DOHH2 (cell line): ENCODE measurements around the gene MAP3K5.

ENCODE experiments used
- H3F3A ChIP-seq: fragments of 200-600 bp; sonication (generic), shearing (Covaris generic); 2 replicates; pipeline ENCODE4 v1.6.0; 2016; ENCODE audit warnings: antibody characterized with exemption, mild to moderate bottlenecking; ENCODE audit not compliant: control insufficient read depth, insufficient read depth
- H3K27ac ChIP-seq: fragments of 200-600 bp; sonication (generic); 2 replicates; pipeline ENCODE4 v1.5.1; 2014; ENCODE audit warnings: low read depth, mild to moderate bottlenecking, low read length, moderate library complexity
- H3K27me3 ChIP-seq: fragments of 200-600 bp; sonication (generic); 2 replicates; pipeline ENCODE4 v1.6.1; 2014; ENCODE audit warnings: mild to moderate bottlenecking, low read length, mixed read lengths; ENCODE audit not compliant: control insufficient read depth
- H3K36me3 ChIP-seq: fragments of 200-600 bp; sonication (generic); 2 replicates; pipeline ENCODE4 v1.6.1; 2014; ENCODE audit warnings: mild to moderate bottlenecking, low read length, moderate library complexity, mixed read lengths; ENCODE audit not compliant: control insufficient read depth
- H3K4me1 ChIP-seq: fragments of 200-600 bp; sonication (generic); 2 replicates; pipeline ENCODE4 v1.6.1; 2014; ENCODE audit warnings: mild to moderate bottlenecking, low read length, mixed read lengths; ENCODE audit not compliant: control insufficient read depth
- H3K4me2 ChIP-seq: fragments of 200-600 bp; sonication (generic); 2 replicates; pipeline ENCODE4 v1.6.0; 2014; ENCODE audit warnings: mild to moderate bottlenecking, low read length, moderate library complexity
- H3K4me3 ChIP-seq: fragments of 200-600 bp; sonication (generic); 2 replicates; pipeline ENCODE4 v1.5.1; 2014; ENCODE audit warnings: mild to moderate bottlenecking, low read length, mixed read lengths
- H3K79me2 ChIP-seq: fragments of 200-600 bp; sonication (generic); 2 replicates; pipeline ENCODE4 v1.6.1; 2014; ENCODE audit warnings: mild to moderate bottlenecking, low read length, mixed read lengths; ENCODE audit not compliant: control insufficient read depth
- H3K9me2 ChIP-seq: fragments of 200-600 bp; sonication (generic); replicated peaks from 2 replicates; pipeline ENCODE4 v1.6.1; 2014; ENCODE audit warnings: mild to moderate bottlenecking, low read length, mixed read lengths; ENCODE audit not compliant: control insufficient read depth
- H3K9me3 ChIP-seq: fragments of 200-600 bp; sonication (generic); 2 replicates; pipeline ENCODE4 v1.6.1; 2014; ENCODE audit warnings: antibody characterized with exemption, low read length, mixed read lengths; ENCODE audit not compliant: control insufficient read depth, insufficient read depth
- H4K20me1 ChIP-seq: fragments of 200-600 bp; sonication (generic); 2 replicates; pipeline ENCODE4 v1.6.0; 2014; ENCODE audit warnings: low read depth, mild to moderate bottlenecking, antibody characterized with exemption, low read length, moderate library complexity; ENCODE audit not compliant: control insufficient read depth, insufficient read depth
- EZH2phosphoT487 ChIP-seq: fragments of 200-600 bp; sonication (generic); IDR thresholded peaks from 2 replicates; pipeline ENCODE4 v1.6.1; 2017; ENCODE audit warnings: borderline replicate concordance, mild to moderate bottlenecking, antibody characterized with exemption, low read length, moderate library complexity, mixed read lengths
- TF ChIP-seq, protein P1 (sequence below): fragments of 200-600 bp; sonication (generic); IDR thresholded peaks from one replicate; pipeline ENCODE4 v1.5.1; 2014; ENCODE audit warnings: antibody characterized with exemption, mild to moderate bottlenecking, low read depth, low read length; ENCODE audit not compliant: poor library complexity, severe bottlenecking

MAP3K5 gene

DNA sequence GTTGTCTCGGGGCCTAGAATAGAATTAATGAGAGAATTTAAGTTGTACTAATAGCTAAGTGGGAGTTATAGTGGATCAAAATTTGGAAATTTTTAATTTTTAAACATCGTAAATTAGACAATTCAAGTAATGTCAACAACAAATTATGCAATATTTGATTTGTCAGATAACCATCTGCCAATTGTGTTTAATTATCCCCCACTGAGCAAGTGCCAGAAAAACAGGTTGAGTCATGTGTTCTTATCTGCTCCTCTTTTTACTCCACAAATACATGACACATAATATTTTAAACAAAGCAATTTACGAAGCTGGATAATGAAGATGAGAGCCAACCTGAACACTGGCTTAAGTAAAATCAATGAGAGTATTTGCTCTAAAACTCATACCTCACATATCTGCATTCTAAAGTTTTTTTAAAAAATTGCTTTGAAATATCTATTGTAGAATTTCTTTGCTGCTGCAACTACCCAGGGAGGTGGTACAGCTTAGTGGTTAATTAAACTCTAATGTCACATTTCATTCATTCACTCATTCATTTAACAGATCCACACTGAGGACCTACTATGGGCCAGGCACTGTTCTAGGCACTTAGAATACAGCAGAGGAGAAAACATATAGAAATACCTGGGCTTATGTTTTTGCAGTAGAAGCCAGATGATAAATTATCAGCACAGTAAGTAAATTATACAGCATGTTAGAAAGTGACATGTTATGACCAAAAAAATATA lies 184.9 kb downstream of the MAP3K5 start:
- Histone ChIP-seq H3K27ac (no peak overlapping the region), H3K4me2 (no peak overlapping the region), H3K4me3 (no peak overlapping the region), H4K20me1 (no peaks in the 10 kb centered on the region), H3K9me3 (no peaks in the 10 kb centered on the region), H3K4me1 (no peaks in the 10 kb centered on the region), H3K36me3 (no peaks in the 10 kb centered on the region), H3F3A (no peaks in the 10 kb centered on the region), H3K9me2 (no peaks in the 10 kb centered on the region), H3K79me2 (no peaks in the 10 kb centered on the region), H3K27me3 (no peaks in the 10 kb centered on the region)
- TF ChIP-seq, protein P1, sequence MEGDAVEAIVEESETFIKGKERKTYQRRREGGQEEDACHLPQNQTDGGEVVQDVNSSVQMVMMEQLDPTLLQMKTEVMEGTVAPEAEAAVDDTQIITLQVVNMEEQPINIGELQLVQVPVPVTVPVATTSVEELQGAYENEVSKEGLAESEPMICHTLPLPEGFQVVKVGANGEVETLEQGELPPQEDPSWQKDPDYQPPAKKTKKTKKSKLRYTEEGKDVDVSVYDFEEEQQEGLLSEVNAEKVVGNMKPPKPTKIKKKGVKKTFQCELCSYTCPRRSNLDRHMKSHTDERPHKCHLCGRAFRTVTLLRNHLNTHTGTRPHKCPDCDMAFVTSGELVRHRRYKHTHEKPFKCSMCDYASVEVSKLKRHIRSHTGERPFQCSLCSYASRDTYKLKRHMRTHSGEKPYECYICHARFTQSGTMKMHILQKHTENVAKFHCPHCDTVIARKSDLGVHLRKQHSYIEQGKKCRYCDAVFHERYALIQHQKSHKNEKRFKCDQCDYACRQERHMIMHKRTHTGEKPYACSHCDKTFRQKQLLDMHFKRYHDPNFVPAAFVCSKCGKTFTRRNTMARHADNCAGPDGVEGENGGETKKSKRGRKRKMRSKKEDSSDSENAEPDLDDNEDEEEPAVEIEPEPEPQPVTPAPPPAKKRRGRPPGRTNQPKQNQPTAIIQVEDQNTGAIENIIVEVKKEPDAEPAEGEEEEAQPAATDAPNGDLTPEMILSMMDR, result no peak
- no peak for TF ChIP-seq EZH2phosphoT487

DNA sequence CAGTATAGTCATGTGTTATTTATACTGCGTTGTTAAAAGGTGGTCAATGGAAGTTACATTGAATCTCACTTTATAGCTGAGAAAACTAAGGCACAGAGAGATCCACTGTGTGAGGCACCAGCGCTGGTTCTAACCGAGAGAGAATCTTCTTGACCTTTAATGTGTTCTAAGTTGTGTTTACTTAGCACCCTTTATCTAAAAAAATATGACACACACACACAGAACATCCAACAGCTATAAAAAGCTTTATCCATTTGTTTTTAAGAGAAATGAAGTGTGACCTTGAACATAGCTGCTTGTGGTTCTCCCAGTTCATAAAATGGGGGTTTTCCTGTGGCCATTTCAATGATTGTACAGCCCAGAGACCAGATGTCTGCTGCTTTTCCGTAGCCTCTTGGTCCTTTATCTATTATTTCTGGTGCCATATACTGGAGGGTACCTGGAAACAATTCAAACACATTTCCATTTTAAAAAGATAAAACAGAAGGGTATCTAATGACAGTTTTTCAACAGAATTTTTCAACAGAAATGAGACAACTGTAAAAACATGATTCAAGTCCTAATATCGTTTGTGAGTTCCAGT lies 187.3 kb downstream of the MAP3K5 start:
- Histone ChIP-seq H3K36me3 (no peaks in the 10 kb centered on the region), H4K20me1 (no peaks in the 10 kb centered on the region), H3K4me3 (no peak overlapping the region), H3K9me3 (no peaks in the 10 kb centered on the region), H3K9me2 (no peaks in the 10 kb centered on the region), H3K27ac (no peak overlapping the region), H3F3A (no peaks in the 10 kb centered on the region), H3K79me2 (no peaks in the 10 kb centered on the region), H3K4me1 (no peaks in the 10 kb centered on the region), H3K4me2 (no peak overlapping the region), H3K27me3 (no peaks in the 10 kb centered on the region)
- TF ChIP-seq EZH2phosphoT487, result no peak
- TF ChIP-seq, protein P1, result no peak

DNA sequence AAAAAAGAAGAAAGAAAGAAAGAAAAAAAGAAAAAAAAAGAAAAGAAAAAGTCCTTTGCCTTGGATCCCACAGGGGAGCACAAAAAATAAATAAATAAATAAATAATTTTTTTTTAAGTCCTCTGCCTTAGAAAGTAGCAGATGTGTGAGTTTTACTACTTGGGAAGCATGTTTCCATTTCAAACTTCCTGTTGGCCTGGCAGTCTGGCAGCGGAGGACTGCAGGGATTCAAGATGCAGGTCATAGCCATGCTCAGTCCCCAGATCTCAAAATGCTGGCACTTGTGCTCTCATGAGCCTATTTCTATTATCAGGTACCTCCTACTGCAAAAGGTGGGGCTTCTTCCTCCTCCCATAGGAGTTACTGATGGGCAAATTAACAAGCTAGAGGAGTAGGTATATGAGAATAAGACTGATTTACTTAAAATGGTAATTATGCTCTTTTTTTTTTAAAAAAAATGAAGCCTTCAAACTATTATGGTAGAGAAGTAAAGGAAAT lies 187.9 kb downstream of the MAP3K5 start:
- no peak for TF ChIP-seq EZH2phosphoT487
- TF ChIP-seq, protein P1, result no peak
- Histone ChIP-seq H3K4me2 (no peak overlapping the region), H3K9me2 (no peaks in the 10 kb centered on the region), H3F3A (no peaks in the 10 kb centered on the region), H3K4me1 (no peaks in the 10 kb centered on the region), H3K4me3 (no peak overlapping the region), H3K27me3 (no peaks in the 10 kb centered on the region), H4K20me1 (no peaks in the 10 kb centered on the region), H3K9me3 (no peaks in the 10 kb centered on the region), H3K79me2 (no peaks in the 10 kb centered on the region), H3K36me3 (no peaks in the 10 kb centered on the region), H3K27ac (no peak overlapping the region)
